HG03135 (cell line): ENCODE results near the gene CEP20.
"Not testable (repeated sequence)": the region's sequence is repeated elsewhere in the genome, so short reads cannot be mapped to it uniquely, and the experiment has no call there.

Experiments
- ATAC-seq: cut with Tn5 transposase; IDR thresholded peaks from one replicate; pipeline ENCODE4 v1.9.1; 2021; ENCODE audit warnings: mild to moderate bottlenecking, moderate library complexity; ENCODE audit not compliant: unreplicated experiment

Gene CEP20

DNA sequence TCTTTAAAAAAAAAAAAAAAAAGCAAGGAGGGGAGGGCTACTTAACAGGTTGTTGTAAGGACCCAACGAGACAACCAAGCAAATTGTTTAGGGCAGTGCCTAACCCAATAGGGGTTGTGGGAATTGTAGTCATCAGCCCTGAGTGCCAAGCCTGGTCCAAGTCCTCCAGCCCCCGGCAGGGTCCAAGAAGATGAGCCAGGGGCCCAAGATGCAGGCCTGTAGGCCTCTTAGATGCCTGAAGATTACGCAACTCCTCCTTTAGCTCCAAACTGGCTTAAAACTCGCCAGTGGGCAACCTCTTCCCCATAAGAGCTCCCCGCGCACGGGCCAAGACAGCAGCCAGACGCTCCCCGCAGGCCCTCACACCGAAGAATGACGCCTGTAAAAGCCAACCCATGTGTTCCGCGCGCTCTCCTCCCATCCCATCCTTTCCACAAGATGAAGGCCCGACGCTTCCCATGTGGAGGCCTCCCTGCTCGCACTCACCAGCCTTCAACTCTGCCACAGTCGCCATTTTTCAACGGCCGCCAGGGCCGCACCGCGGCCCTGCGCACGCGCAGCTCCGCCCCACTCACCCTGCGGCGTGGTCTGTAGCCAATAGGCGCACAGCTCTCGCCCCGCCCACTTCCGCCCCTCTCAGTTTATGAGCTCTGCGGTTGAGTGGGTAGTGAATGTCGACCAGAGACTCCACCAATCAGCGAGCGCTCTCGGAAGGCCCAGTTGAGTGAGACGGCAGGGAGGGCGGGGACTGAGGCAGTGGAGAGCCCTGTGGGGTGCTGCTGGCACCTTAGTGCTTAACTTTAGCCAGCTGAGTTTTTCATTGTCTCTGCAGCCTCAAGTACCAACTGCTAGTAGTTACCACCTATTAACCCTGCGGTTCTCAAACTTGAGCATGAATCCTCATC is at the start of gene CEP20:
TSS of gene CEP20 (minus strand) at position 532 of the 905 bp plus-strand sequence. CDS start at position 514, 18 bp downstream.
- ATAC-seq, result peak; percentile 95

- ATAC-seq, result not testable (repeated sequence)
Measured at GRCh38 chr16:15936809-15937208, 48.4 kb upstream of the CEP20 start.

- no peak for ATAC-seq
Measured at GRCh38 chr16:15934991-15935390, 46.6 kb upstream of the CEP20 start.

DNA sequence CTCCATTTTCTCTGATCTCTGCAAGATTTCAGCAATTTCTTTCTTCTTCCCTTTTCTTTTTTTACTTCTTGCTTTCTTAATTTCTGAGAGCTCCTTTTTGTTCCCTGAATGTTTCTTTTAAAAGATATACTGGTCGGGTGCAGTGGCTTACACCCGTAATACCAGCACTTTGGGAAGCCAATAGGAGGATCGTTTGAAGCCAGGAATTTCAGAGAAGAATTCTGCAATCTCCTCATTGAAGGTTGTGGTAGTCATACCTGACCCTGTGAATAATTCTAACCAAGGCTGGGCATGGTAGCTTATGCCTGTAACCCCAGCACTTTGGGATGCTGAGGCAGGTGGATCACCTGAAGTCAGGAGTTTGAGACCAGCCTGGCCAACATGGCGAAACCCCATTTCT is 45.4 kb upstream of the CEP20 start:
- no peak for ATAC-seq

GRCh38 chr16:15932939-15933338 is 44.5 kb upstream of the CEP20 start:
- no peak for ATAC-seq

- ATAC-seq, result no peak
Measured at GRCh38 chr16:15928261-15929104, 40.1 kb upstream of the CEP20 start.

DNA sequence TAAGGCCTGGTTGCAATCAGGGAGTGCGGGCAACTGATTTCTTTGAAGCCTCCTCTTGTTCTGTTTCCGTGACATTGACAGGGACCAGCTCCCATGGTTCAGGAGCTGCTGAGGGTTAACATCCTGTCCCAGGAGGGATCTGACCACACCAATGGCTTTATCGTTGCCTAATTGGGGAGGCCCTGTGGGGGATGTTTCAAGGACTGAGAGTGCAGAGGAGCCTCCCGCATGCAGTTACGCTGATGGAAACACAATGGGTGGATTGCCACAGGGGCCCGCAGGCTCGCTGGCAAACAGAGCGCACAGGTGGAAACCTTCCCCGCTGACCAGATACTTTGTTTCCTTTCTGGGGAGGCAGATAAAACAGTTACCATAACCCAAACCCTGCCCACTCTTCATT is 37.2 kb upstream of the CEP20 start:
- no peak for ATAC-seq

DNA sequence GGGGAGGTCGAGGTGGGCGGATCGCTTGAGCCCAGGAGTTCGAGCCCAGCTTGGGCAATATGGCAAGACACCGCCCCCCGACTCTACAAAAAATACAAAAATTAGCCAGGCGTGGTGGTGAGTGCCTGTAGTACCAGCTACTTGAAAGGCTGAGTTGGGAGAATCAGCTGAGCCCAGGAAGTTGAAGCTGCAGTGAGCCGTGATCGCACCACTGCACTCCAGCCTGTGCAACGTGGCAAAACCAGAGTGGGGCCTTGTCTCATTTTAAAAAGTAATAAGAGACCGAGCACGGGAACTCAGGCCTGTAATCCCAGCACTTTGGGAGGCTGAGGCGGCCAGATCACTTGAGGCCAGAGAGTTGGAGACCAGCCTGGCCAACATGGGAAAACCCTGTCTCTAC is 36.6 kb upstream of the CEP20 start:
- no peak for ATAC-seq

GRCh38 chr16:15919331-15919730 is 30.9 kb upstream of the CEP20 start:
- no peak for ATAC-seq

DNA sequence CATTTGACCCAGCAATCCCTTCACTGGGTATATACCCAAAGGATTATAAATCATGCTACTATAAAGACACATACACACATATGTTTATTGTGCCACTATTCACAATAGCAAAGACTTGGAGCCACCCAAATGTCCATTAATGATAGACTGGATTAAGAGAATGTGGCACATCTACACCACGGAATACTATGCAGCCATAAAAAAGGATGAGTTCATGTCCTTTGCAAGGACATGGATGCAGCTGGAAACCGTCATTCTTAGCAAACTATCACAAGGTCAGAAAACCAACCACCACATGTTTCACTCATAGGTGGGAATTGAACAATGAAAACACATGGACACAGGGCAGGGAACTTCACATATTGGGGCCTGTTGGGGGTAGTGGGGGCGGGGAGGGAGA is 29.9 kb upstream of the CEP20 start:
- not testable (repeated sequence) for ATAC-seq

DNA sequence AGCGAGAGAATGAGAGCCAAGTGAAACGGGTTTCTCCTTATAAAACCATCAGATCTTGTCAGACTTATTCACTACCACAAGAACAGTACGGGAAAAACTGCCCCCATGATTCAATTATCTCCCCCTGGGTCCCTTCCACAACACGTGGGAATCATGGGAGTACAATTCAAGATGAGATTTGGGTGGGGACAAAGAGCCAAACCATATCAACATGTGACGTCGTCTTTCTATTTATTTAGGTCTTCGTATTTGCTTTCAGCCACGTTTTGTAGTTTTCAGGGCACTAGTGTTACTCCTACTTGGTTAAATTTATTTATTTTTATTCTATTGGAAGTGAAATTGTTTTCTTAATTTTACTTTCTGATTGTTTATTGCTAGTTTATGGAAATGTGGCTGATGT is 27.9 kb upstream of the CEP20 start:
- ATAC-seq, result no peak

GRCh38 chr16:15915555-15916081 is 27.2 kb upstream of the CEP20 start:
- ATAC-seq, result no peak

DNA sequence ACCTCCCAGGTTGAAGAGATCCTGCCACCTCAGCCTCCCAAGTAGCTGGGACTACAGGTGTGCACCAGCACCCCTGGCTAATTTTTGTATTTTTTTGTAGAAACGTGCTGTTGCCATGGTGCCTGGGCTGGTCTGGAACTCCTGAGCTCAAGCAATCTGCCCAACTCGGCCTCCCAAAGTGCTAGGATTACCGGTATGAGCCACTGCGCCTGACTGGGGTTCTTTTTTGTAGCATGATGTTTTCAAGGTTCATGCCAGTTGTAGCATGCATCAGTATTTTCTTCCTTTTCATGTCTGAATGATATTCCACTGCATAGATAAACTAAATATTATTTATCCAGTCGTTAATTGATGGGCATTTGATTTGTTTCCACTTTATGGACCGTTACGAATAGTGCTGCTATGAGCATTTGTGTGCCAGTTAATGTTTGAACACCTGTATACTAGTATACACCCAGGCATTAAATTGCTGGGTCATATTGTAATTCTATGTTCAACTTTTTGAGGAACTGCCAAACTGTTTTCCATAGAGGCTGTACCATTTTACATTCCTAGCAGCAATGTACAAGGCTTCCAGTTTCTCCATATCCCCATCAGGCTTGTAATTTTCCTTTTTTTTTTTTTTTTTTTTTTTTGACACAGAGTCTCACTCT is 24.8 kb upstream of the CEP20 start:
- no peak for ATAC-seq

DNA sequence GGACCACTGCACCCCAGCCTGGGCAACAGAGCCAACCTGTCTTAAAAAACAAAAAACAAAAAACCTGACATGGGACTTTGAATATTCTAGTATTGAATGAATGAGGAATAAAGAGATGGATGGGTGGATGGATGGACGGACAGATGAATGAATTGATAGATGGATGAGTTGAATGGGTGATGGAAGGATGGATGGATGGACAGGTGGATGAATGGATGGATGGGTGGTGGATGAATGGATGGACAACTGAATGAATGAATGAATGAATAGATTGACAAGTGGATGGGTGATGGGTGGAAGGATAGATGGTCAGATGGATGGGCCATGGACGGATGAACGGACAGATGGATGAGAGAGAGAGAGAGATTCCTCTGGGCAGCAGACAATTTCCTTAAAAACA is 22.8 kb upstream of the CEP20 start:
- ATAC-seq, result no peak

DNA sequence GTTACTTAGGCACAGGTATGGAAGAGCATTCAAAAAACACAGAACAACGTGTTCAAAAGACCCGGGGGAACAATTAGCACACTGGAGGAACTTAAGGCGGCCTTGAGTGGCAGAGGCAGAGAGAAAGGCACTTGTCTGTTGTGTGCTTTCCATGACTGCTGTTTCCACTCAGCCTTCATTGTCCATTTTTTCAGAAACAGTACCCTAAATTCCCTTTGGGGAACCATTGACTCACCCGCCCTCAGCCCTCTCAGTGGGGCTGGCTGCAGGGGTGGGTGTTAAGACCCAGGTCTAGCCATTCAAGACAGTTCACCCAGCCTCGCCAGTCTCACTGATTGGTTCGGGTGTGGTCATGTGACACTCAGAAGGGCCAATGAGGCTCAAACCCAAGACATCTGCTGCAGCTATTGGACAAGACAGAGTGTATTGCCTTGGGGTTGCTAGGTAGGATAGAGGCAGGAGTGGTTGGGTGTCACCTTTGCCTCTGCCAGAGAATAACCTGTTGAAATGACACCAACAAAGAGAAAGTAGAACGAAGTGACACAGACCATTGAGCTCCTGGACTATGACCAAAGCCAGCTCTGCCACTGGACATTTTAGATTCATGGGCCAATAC is 19.6 kb upstream of the CEP20 start:
- ATAC-seq, result peak; percentile 99

DNA sequence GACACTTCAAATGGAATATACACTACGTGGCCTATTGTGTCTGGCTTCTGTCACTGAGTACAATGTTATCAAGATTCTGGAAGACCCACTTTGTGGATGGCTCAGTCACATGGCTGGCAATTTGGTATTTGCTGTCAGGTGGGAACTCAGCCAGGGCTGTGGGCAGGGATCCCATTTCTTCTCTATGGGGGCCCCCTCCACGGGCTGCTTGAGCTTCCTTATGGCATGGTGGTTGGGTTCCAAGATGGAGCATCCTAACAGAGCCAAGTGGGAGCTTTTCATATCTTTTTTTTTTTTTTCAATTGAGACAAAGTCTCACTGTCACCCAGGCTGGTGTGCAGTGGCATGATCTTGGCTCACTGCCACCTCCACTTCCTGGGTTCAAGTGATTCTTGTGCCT is 18.0 kb upstream of the CEP20 start:
- no peak for ATAC-seq

DNA sequence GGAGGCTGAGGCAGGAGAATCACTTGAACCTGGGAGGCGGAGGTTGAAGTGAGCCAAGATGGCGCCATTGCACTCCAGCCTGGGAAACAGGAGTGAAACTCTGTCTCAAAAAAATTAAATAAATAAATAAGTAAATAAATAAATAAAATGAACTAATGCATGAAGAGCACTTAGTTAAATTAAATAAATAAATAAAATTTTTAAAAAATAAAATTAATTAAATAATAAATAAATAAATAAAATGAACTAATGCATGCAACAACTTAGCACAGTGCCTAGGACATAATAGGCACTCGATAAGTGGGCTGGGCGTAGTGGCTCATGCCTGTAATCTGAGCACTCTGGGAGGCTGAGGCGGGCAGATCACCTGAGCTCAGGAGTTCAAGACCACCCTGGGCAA is 15.6 kb upstream of the CEP20 start:
- ATAC-seq, result no peak

GRCh38 chr16:15900901-15901500 is 12.6 kb upstream of the CEP20 start:
- no peak for ATAC-seq

- ATAC-seq, result no peak
Measured at GRCh38 chr16:15900357-15900756, 12.0 kb upstream of the CEP20 start.

- ATAC-seq, result peak; percentile 76
Measured at GRCh38 chr16:15899538-15900100, 11.2 kb upstream of the CEP20 start.
